Stimulated activated CD4-positive, alpha-beta T cell treated with anti-CD3 and anti-CD28 coated beads, Interleukin-1b, Interleukin-23, amount 100 ng/mL, for 48 hours (primary cell): ENCODE results near the gene PIR.

Experiments used
- DNase-seq: peaks from one replicate; pipeline ENCODE4 v3.0.0-alpha.2; 2020

PIR gene

GRCh38 chrX:15416133-15416993 lies 76.8 kb downstream of the PIR start:
- peak; percentile 1 for DNase-seq

- DNase-seq: no peak
Observed at GRCh38 chrX:15413101-15413500, 80.0 kb downstream of the PIR start.

DNA sequence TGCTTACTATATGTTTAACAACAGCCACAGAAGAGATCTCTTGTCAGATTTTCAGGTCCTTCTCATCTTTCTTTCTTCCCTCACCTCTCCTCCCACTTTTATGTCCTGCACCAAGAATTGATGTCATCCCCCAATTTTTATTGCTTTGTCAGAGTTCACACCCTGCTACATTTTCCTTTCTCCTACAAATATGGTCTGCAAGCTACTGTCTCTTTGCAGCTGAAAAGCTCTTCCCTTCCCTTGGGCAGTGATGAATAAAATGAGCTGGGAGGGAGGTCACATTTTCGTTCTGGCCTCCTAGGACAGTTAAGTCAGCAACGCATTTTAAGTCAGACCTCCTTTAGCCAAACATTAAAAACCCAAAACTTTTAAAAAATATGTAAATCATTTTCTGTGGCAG lies 82.2 kb downstream of the PIR start:
- no peak for DNase-seq

DNA sequence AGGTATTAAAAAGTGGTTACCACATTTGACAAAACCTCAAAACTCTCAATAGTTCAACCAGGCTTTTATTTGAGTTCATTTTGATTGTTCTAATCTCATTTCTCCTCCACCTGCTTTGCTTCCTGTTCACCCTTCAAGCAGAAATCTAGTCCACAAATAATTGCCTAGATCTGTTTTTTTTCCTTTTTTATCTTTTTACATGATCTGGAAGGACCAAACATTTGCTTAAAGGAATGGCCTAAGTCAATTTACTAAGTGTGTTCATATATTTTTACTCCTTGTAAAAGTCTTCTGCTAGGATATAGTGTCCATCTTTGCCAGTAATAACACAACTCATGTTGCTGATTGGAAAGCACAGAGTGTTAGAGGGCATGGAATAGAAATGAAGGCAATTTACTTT lies 82.7 kb downstream of the PIR start:
- DNase-seq: no peak

- DNase-seq: no peak
Observed at GRCh38 chrX:15405846-15406245, 87.3 kb downstream of the PIR start.

- no peak for DNase-seq
Observed at GRCh38 chrX:15404401-15405096, 88.6 kb downstream of the PIR start.

DNA sequence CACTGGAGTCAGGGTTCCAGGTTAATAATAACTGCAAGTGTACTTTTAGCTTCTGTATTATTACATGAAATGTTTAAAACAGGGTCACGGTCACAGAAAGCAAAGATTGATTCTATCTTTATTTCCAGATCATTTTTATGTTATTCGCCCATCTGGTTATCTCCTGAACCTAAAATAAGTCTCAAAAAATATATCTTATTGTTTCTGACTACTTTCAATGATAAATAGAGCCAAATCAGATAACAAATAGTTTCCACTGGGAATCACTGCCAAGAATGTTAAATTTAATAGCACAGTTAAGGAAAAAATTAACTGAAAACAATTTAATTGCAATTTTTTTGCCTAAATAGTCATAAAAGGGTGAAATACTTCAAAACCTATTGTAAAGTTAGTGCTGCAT lies 91.8 kb downstream of the PIR start:
- no peak for DNase-seq

- DNase-seq: no peak
Observed at GRCh38 chrX:15399962-15400391, 93.2 kb downstream of the PIR start.

DNA sequence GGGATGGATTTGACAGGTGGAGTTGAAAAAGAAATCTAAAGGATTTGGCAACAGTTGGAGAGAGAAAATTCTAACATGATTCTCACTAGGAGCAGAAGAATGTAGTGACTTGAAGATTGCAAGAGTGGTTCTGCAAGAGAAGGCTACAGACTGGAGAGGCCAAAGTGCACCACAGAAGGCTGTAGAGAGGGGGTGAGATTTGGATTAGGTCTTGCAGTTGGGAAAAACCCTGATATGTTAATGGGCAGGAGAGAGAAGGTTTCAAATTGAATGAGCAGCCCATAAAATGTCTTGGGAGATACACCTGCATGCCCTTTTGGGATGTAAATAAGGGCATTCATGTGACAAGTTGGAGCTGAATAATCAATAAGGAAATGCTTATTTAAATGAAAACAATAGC lies 94.3 kb downstream of the PIR start:
- no peak for DNase-seq

DNA sequence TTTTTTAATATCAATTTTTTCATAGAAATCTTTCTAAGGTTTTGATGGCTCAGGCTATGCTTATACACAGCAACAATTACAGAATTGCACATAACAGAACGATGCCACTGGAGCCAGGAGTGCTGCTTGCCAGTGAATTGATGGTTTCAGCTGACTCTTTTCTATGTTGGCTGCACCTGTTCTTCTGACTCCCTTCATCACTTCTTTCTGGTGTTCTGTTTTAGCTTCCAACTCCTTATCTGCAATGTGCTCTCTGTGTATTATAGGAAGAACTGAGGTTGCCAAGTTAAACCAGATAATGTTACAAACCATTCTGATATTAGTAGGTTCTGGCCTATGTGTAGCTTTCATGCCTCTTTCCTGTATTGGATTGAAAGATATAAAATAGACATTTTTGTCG lies 97.3 kb downstream of the PIR start:
- no peak for DNase-seq

- no peak for DNase-seq
Observed at GRCh38 chrX:15391850-15392249, 101.3 kb downstream of the PIR start.

GRCh38 chrX:15384304-15384703 lies 108.8 kb downstream of the PIR start, which contains the start of gene VEGFD:
Gene VEGFD (minus strand): TSS chrX:15384413. CDS start chrX:15383946, 467 bp downstream.
- no peak for DNase-seq

DNA sequence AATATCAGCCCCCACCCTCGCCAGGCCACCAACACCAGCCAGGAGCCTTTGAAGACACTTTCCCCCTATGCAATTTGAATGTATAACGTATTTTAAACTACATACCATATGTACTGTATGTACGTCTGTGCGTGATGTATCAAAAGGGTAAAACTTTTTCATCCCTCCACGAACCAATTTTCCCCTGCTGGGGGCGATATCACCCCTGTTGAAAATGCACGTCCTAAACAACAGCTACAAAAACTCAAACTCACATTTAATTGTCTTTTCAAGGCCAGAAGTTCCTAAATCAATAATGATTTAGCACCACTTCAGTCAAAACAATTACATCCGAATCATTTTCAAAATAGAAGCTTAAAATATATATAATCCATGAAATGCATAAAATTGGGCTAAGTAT lies 110.3 kb downstream of the PIR start:
- DNase-seq: no peak

GRCh38 chrX:15376956-15377355 lies 116.2 kb downstream of the PIR start:
- DNase-seq: no peak

DNA sequence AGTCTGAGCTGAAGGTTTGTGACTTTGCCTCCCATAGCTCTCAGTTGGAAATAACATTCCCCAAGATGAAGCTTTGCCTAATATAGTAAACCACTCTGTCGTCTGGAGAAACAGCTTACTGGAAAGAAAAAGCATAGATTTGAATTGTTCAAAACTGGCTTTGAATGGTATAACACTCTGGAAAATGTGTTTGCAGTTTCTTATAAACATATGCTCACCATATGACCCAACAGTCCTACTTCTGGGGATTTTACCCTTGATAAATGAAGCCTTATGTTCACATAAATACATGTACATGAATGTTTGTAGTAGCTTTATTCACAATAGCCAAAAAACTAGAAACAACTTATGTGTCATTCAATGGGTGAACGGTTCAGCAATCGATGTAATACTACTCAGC lies 119.2 kb downstream of the PIR start:
- no peak for DNase-seq

GRCh38 chrX:15366506-15367352 lies 126.4 kb downstream of the PIR start:
- DNase-seq: no peak

DNA sequence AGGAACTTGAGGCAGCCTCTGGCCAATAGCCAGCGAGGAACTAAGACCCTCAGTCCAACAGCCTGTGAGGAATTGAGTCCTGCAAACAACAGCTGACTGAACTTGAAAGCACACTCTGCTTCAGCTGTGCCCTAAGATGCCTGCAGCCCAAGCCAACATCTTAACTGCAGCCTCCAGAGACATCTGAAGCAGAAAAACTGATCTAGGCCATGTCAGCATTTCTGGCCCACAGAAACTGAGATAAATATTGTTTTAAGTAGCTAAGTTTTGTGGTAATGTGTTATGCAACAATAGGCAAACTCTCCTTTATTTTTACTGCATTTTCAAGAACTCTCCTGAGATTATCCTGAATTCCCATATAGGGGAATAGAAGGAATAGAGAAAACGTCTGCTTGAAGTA lies 133.4 kb downstream of the PIR start:
- DNase-seq: no peak

GRCh38 chrX:15358533-15358932 lies 134.6 kb downstream of the PIR start:
- no peak for DNase-seq

DNA sequence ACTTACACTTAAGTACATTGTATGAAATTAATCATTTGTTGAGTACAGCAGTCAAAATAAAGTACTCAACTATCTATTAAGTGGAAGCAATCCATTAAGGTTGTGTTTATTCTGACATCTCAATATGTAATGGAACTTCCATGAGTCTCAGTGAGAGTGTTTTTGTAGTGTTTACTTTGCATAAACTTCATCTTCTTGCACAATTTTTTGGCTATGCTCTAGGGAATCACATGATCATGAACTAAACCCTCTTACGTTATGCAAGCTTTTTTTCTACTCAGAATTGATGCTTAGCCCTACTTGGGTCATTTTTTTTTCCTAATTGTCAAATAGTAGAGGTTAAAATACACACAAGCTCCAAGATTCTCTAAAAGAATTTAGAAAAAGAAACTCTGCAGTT lies 136.7 kb downstream of the PIR start:
- no peak for DNase-seq

- no peak for DNase-seq
Observed at GRCh38 chrX:15350329-15350996, 142.7 kb downstream of the PIR start.

GRCh38 chrX:15349046-15349445 lies 144.1 kb downstream of the PIR start:
- DNase-seq: no peak

DNA sequence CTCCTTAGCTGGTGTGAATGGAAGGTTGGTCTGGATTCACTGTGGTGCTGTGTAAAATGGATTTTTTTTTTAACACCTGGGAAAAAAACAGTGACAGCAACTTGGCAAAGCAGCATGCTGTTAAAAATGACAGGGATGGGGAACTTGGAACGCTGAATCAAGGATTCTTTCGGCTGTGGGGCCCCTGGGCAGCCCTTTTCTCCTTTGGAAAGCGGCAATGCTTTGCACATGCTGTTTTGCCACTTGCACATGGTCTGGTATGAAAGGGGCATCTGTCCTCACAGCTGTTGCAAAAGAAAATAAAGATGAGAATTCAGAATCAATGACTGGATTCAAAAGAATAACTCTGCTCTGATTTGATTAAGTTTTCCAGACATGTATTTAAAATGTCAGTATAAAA lies 147.2 kb downstream of the PIR start:
- no peak for DNase-seq

DNA sequence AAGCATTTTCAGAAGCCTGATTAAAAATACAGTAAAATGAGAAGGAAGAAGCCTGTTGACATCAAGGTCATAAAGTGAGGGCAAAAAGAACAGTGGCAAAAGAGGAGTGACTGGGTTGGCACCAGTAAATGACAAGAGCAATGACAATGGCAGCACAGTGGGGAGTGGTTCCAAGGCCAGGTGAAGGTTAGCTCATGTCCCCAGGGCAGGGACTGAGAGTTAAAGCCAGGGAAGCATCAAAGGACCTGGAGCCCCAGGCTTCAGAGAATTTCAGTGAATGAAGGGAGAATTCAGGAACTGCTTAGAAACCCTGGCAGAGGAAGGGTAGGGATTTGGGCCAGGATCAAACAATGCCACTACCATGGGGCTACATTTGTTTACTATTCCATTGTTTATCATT lies 149.0 kb downstream of the PIR start:
- DNase-seq: no peak
